Right lobe of liver (tissue), 4 donors: ENCODE data around the gene CSRNP2.

Source experiments
- CTCF ChIP-seq, 4 donors: fragments of 200-600 bp in 3 of 4; fragments of 450-650 bp in 1 of 4; IDR thresholded peaks; one replicate each; pipeline versions ENCODE4 v1.5.1 to v1.8.0; 2016 to 2022; ENCODE audit warnings: antibody characterized with exemption in 4 of 4, mild to moderate bottlenecking in 2 of 4
- POLR2A ChIP-seq: fragments of 450-650 bp; IDR thresholded peaks from one replicate; pipeline ENCODE4 v1.6.1; 2017; ENCODE audit warnings: antibody characterized with exemption, mild to moderate bottlenecking
- donor health status: DM: no; HTN: no; CAD: no.
- donor health status: DM: no; HTN: no; CAD: no.
- donor health status: DM: no; HTN: yes; CAD: no.

- TF ChIP-seq POLR2A (no peak), CTCF (IDR thresholded peaks at IDR 0.05) (no peak)
These were observed 20.6 kb downstream of the CSRNP2 start for GRCh38 chr12:51062631-51063397.
